SK-N-MC (cell line): ENCODE results near the gene SAMHD1.

Experiments
- EZH2 ChIP-seq: fragments of 200-600 bp; sonication (generic); IDR thresholded peaks from one replicate; pipeline ENCODE4 v1.6.1; 2017; ENCODE audit warnings: antibody characterized with exemption
- POLR2AphosphoS5 ChIP-seq: IDR thresholded peaks from 2 replicates; pipeline ENCODE4 v1.6.1; 2012; ENCODE audit warnings: mild to moderate bottlenecking, low read depth, low read length, borderline replicate concordance

DNA sequence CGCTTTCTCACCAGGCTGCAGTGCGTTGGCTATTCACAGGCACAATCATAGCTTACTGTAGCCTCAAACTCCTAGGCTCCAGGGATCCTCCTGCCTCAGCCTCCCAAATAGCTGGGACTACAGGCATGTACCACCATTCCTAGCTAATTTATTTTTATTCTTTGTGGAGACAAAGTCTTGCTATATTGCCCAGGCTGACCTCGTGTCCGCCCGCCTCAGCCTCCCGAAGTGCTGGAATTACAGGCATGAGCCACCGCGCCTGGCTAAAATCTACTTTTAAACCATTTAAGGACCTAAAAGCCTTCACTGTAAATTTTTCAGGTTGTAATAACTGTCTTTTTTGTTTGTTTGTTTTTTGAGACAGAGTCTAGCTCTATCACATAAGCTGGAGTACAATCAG is 15.2 kb downstream of the SAMHD1 start:
- TF ChIP-seq POLR2AphosphoS5 (no peak), EZH2 (no peak)
